Measurements from ENCODE around the gene ATXN1.

DNA sequence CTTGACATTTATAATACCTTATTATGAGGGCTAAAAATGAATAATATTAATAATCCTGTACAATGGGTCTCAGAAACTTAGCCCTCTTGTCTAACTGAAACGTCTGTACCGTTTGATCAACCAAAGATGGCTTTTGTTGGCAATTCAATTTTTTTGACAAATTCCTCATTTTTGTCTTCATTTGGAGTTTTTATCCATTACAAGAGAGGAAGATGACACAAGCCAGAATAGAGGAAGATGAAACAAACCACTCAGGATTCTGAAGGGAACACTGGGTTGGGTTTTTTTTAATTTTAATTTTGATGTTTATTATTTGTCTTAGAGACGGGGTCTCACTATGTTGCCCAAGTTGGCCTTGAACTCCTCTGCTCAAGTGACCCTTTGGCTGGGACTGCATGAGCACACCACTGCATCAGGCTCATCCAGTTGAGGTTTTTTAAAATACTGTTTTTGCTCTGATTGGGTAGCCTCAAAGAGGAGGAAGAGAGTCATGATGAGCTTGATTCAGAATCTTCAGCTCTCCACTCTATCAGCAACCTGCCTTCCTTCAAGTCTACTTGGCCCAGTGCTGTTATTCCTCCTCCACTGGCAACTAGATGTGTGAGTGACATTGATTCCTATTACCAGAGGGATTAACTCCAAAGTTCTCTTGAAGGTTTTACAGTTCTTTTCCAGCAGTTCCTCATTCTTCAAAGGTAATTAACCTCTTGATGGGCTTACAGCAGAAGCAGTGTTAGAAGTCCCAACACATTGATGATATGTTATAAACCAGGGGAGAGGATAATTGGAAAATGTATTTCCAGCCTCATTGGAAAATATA is 71.3 kb downstream of the ATXN1 start:
- TF ChIP-seq EZH2phosphoT487 (IDR thresholded peaks at IDR 0.05; ENCODE audit: insufficient read depth, low read depth) (no peak), EZH2 (IDR thresholded peaks at IDR 0.05; ENCODE audit: insufficient read depth, poor library complexity, severe bottlenecking) (no peak)

All from GM23248 (cell line).